K562 (cell line): ENCODE results near the gene WDR55. TPM values are rescaled to one million over a fixed set of nuclear protein-coding genes. Genes with fewer than 3 reads are reported as not detected.

ENCODE experiments used
- ADNP ChIP-seq: fragments of 200-800 bp; sonication (Bioruptor generic); IDR thresholded peaks from 2 replicates; pipeline ENCODE4 v1.6.1; 2016; ENCODE audit warnings: missing genetic modification characterization, missing compliant biosample characterization
- ARID4B ChIP-seq: sonication (generic); formaldehyde crosslinking; IDR thresholded peaks from 2 replicates; pipeline ENCODE4 v1.8.0; 2022; ENCODE audit warnings: mild to moderate bottlenecking, missing genetic modification reagents
- ATF6 ChIP-seq: sonication (generic); formaldehyde crosslinking; IDR thresholded peaks from 2 replicates; pipeline ENCODE4 v1.4.0; 2020; ENCODE audit warnings: mild to moderate bottlenecking, missing genetic modification reagents
- BMI1 ChIP-seq: fragments of 150-350 bp; IDR thresholded peaks from 2 replicates; pipeline ENCODE4 v1.6.1; 2014; ENCODE audit warnings: low read length
- KAT2B ChIP-seq: IDR thresholded peaks from one replicate; pipeline ENCODE4 v1.6.1; 2012; ENCODE audit warnings: low read depth, mild to moderate bottlenecking, control low read depth, inconsistent platforms, low read length, moderate library complexity
- KLF1 ChIP-seq: fragments of 450-650 bp; IDR thresholded peaks from 2 replicates; pipeline ENCODE4 v1.6.1; 2016; ENCODE audit warnings: missing genetic modification characterization, missing compliant biosample characterization
- LARP7 ChIP-seq: fragments of 450-650 bp; IDR thresholded peaks from 2 replicates; pipeline ENCODE4 v1.6.1; 2016
- NCOA4 ChIP-seq: fragments of 450-650 bp; IDR thresholded peaks from 2 replicates; pipeline ENCODE4 v1.6.1; 2018; ENCODE audit warnings: mild to moderate bottlenecking; ENCODE audit not compliant: partially characterized antibody
- POLR2AphosphoS5 ChIP-seq: IDR thresholded peaks from 2 replicates; pipeline ENCODE4 v1.6.1; 2011; ENCODE audit warnings: mild to moderate bottlenecking, low read depth, low read length, moderate library complexity; ENCODE audit not compliant: control insufficient read depth, insufficient read depth
- POLR3A ChIP-seq: IDR thresholded peaks from 2 replicates; pipeline ENCODE4 v1.6.1; 2011; ENCODE audit warnings: borderline replicate concordance, mild to moderate bottlenecking, moderate library complexity; ENCODE audit not compliant: insufficient read length, insufficient read depth; ENCODE audit errors: extremely low read depth
- PREB ChIP-seq: sonication (generic); formaldehyde crosslinking; IDR thresholded peaks from 2 replicates; pipeline ENCODE4 v1.8.1; 2023; ENCODE audit warnings: mild to moderate bottlenecking, missing genetic modification reagents
- PURB ChIP-seq: sonication (generic); formaldehyde crosslinking; IDR thresholded peaks from 2 replicates; pipeline ENCODE4 v1.9.0; 2021; ENCODE audit warnings: low read depth, mild to moderate bottlenecking, missing genetic modification reagents
- SETDB1 ChIP-seq: IDR thresholded peaks from one replicate; pipeline ENCODE4 v1.6.1; 2012; ENCODE audit warnings: low read length, control low read depth, inconsistent platforms
- SPI1 ChIP-seq: IDR thresholded peaks from 2 replicates; pipeline ENCODE4 v1.6.1; 2011; ENCODE audit warnings: low read depth, low read length, control low read depth, borderline replicate concordance
- TBP ChIP-seq: optimal IDR thresholded peaks from 2 replicates; pipeline ENCODE3; 2011; ENCODE audit warnings: low read depth, low read length, improper control_type of control experiment
- THAP7 ChIP-seq: fragments of 250-450 bp; sonication (Bioruptor Pico); IDR thresholded peaks from 2 replicates; pipeline ENCODE4 v1.5.0; 2021
- ZBTB8A ChIP-seq: fragments of 450-650 bp; IDR thresholded peaks from 2 replicates; pipeline ENCODE4 v1.6.1; 2018; ENCODE audit warnings: mild to moderate bottlenecking, moderate library complexity; ENCODE audit not compliant: partially characterized antibody
- ZEB2 ChIP-seq: fragments of 450-650 bp; IDR thresholded peaks from 2 replicates; pipeline ENCODE4 v1.6.1; 2016
- ZFP1 ChIP-seq: fragments of 450-650 bp; formaldehyde crosslinking; IDR thresholded peaks from 2 replicates; pipeline ENCODE4 v1.4.0; 2020; ENCODE audit warnings: mild to moderate bottlenecking, mixed read lengths
- ZFX ChIP-seq: sonication (generic); formaldehyde crosslinking; IDR thresholded peaks from 2 replicates; pipeline ENCODE4 v1.8.0; 2022; ENCODE audit warnings: mild to moderate bottlenecking, missing genetic modification reagents, moderate library complexity
- ZNF384 ChIP-seq: IDR thresholded peaks from 2 replicates; pipeline ENCODE4 v1.6.1; 2012; ENCODE audit warnings: low read depth, low read length, improper control_type of control experiment
- polyA plus RNA-seq, 8 experiments: library from polyadenylated mRNA; depleted of rRNA in 4 of 8; stranded (reverse) in 5 of 8; unstranded in 3 of 8; fragments of >200 nt; fragmentation: Nextera tagmentation in 2 of 8; fragmentation: Illumina TruSeq in 1 of 8; extraction: Ambion mirVana in 2 of 8; extraction: Trizol in 1 of 8; gene quantifications; 2 replicates each; pipeline versions ENCODE4 v1.2.1 to v1.2.3, GENCODE V29; 2011 to 2014; ENCODE audit warnings: inconsistent platforms in 1 of 8, missing spikeins in 1 of 8
- total RNA-seq, 7 experiments: library from RNA; depleted of rRNA in 6 of 7; stranded (reverse); fragments of >200 nt in 6 of 7; fragmentation: Illumina TruSeq in 2 of 7; extraction: Trizol in 2 of 7; gene quantifications; 2 replicates each; pipeline versions ENCODE4 v1.2.1 to v1.2.3, GENCODE V29; 2011 to 2021; ENCODE audit warnings: low replicate concordance in 1 of 7

WDR55 gene
- total and polyA plus RNA-seq, 9 of the 15 experiments (the other 6 are each of a cell fraction or from before 2014, with no cell fraction given) = 5.2 to 45.0 (median 29.3) TPM

- TF ChIP-seq POLR2AphosphoS5 = peak; percentile 71
- no peak for TF ChIP-seq PURB (CRISPR knock-in tag)
- TF ChIP-seq ATF6 (CRISPR knock-in tag) = peak; percentile 87
- TF ChIP-seq NCOA4 = no peak
- no peak for TF ChIP-seq THAP7 (CRISPR knock-in tag)
- TF ChIP-seq ZEB2 = peak; percentile 43; the same call in 1 of the 2 replicates
- TF ChIP-seq BMI1 = no peak
- no peak for TF ChIP-seq SPI1
- peak; percentile 97 for TF ChIP-seq ARID4B (CRISPR knock-in tag)
- TF ChIP-seq LARP7 = no peak
- TF ChIP-seq TBP = peak; percentile 70
- no peak for TF ChIP-seq PREB (CRISPR knock-in tag)
- TF ChIP-seq KLF1 = peak; percentile 64
- TF ChIP-seq ZFX (CRISPR knock-in tag) = peak; percentile 62
- TF ChIP-seq ADNP (tag) = no peak
- no peak for TF ChIP-seq KAT2B
- TF ChIP-seq ZBTB8A = no peak
- peak; percentile 26 for TF ChIP-seq SETDB1
- no peak for TF ChIP-seq ZFP1 (CRISPR knock-in tag)
- no peak for TF ChIP-seq POLR3A
- TF ChIP-seq ZNF384 = no peak
Measured at GRCh38 chr5:140664359-140665119, at the start of gene WDR55 (continued).
